Fibroblast of gingiva (primary cell): ENCODE data around the gene HTR2C.
"Not testable (repeated sequence)": the region's sequence is repeated elsewhere in the genome, so short reads cannot be mapped to it uniquely, and the experiment has no call there.

Experiments
- DNase-seq: peaks from one replicate; pipeline ENCODE4 v3.0.0-alpha.2; 2011; ENCODE audit warnings: low read depth

Gene HTR2C

GRCh38 chrX:114583646-114584374 lies at the start of gene HTR2C:
Gene HTR2C (plus strand): TSS chrX:114584086. CDS start chrX:114726937, 142,851 bp downstream.
- DNase-seq = no peak

- no peak for DNase-seq
These were observed 3.5 kb upstream of the HTR2C start for GRCh38 chrX:114580336-114580735.

DNA sequence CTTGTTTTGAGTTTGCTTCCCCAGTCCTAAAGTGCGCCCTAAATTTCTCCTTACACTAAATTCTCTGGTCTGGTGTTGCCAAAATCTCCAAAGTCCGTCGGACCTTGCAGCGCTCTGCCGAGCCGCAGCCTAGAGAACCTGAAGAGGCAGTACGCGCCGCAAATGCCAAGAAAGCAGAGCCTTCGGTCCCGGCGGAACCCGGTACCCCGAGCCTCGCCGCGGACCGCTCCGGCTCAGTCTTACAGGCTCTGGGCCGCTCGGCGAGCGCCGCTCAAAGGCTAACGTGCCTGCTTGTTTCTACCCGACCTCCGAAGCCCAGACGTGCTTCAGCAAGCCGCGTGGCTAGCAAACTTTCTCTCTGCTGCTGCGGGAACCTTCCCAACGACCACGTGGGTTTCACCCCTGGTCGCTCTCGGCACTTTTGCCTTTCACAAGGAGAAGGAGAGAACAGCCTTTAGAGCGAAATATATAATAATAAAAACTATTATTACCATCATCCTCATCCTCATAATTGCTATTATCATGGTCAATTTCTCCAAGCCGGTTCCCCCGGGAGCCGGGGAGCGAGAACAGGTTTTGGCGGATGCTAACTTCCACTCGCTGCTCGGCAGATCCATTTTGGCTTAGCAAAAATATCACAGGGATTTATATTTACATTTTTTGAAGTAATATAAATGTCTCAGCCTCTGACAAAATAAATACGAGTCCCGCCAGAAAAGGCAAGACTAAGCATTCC lies 2.2 kb upstream of the HTR2C start:
- no peak for DNase-seq

- no peak for DNase-seq
These were observed 1.6 kb upstream of the HTR2C start for GRCh38 chrX:114582264-114582632.

- no peak for DNase-seq
These were observed 1.0 kb upstream of the HTR2C start for GRCh38 chrX:114582698-114583395.

- DNase-seq = no peak
These were observed 573 bp downstream of the HTR2C start for GRCh38 chrX:114584375-114584943.

GRCh38 chrX:114584983-114585842 lies 1.3 kb downstream of the HTR2C start:
- DNase-seq = no peak

DNA sequence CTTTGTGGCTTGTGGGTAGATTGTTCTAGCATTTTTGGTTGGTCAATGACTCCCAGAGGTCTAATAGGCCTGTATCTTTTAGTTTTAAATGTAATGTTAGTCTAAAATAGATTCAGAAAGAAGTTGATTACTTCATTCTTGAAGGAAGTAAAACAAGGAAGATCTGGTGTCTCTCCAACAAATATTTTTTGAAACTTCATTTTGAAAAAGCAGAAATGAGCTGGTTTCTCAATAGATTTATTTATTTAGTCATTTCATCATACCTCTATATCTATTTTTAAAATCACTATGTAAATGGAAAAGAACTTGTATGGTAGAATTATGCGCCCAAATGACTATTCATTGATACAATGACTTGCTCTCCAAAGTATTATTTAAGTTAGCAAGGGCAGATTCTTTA lies 7.2 kb downstream of the HTR2C start:
- no peak for DNase-seq

- DNase-seq = no peak
These were observed 15.4 kb downstream of the HTR2C start for GRCh38 chrX:114599305-114599704.

DNA sequence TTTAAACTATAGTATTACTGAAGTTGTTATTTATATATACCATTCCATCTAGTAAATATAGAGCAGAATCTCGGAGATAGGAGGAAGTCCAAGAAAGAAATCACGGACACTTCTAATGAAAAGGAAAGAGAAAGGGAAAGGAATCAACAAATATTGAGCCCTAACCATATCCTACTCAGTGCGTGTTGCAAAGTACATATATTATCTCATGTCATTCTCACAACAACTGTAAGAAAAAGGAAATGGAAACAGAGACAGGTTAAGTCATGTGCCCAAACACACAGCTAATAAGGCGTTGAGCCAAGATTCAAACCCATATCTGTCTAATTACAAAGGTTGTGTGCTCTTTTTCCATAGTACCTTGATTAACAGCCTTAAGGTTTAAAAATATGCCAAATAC lies 16.0 kb downstream of the HTR2C start:
- no peak for DNase-seq

DNA sequence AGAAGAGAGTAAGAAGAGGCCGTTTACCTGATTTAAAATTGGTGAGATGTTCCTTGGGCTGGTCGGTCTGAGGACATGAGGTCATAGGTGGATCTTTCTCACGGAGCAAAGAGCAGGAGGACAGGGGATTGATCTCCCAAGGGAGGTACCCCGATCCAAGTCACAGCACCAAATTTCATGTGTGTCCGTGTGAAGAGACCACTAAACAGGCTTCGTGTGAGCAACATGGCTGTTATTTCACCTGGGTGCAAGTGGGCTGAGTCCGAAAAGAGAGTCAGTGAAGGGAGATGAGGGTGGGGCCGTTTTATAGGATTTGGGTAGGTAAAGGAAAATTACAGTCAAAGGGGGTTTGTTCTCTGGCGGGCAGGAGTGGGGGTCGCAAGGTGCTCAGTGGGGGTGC lies 22.7 kb downstream of the HTR2C start:
- not testable (repeated sequence) for DNase-seq

DNA sequence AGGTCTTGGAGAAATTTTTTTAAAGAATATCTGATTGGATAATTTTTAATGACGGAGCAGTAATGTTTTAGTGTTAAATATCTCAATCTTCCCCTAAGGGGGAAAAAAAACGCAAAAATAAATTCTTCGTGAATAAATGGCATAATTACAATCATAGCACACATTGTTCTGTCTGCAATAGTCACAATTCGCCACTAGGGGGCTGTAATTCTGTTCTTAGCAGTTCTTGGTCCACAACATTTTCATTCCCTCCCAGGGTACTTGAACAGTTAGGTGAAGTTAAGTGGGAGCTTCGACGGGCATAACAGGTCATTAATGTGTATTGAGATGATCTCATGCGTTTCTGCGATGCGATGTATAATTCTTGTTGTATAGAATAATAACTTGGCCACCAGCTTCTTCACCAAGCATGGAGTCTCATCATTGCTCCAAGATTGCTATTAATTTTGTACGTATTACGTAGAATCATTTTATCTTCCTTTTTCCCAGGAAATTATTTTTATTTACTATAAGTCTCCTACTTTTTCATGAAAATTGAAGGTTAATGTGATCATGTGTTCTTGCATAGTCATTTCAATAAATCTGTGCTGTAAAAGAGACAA lies 27.2 kb downstream of the HTR2C start:
- DNase-seq = peak; percentile 17

DNA sequence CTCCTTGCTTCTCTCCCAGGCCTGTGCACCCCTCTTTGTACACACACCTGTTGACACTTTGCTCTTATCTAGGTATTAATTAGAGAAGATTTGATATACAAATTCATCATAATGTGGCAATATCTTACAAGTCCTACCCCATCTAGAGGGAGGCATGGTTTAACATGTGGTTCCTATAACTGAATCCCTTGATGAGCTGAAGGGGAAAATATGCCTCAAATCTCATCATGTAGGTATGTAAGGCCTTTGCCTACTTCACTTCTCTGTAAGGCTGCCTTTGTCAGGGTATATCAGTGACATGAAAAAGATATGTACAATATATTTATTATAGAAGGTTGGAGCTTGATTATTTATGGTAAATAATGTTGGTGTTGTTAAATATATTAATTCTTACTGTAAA lies 31.9 kb downstream of the HTR2C start:
- peak; percentile 16 for DNase-seq

- no peak for DNase-seq
These were observed 36.0 kb downstream of the HTR2C start for GRCh38 chrX:114619874-114620273.

DNA sequence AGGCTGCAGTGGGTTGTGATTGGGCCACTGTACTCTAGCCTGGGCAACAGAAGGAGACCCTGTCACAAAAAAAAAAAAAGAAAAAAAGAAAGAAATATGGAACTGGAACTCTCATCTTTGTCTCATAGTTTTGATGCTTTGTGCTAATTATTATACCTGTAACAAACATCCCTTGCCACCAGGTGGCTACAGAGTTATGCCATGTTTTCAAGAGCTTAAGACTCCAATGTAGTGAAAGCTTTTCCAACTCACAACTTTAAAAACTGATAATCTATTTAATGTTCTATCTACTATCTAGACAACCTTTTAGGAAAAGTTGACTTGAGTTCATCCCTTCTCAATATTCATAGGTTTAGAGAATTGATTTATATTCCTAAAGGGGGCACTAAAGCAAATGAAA lies 42.4 kb downstream of the HTR2C start:
- peak; percentile 1 for DNase-seq

DNA sequence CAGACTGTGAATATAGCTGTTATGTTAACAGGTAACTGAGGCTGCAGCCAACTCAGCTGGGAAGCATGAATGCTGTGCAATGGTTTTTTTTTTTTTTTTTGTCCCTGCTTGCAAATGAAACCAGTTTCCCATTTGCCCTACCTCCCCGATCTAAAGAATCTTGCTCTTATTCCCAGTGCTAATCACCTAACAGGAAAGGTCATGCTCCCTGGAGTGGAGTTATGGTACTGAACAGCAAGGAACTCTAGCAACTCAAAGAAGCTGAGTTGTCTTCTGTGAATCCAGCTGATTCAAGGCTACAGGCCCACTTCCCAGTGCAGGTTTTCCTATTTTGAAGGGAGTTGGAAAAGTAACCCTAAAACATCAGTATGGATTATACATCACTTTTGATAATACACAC lies 52.1 kb downstream of the HTR2C start:
- DNase-seq = no peak

- peak; percentile 26 for DNase-seq
These were observed 66.5 kb downstream of the HTR2C start for GRCh38 chrX:114650351-114650750.

DNA sequence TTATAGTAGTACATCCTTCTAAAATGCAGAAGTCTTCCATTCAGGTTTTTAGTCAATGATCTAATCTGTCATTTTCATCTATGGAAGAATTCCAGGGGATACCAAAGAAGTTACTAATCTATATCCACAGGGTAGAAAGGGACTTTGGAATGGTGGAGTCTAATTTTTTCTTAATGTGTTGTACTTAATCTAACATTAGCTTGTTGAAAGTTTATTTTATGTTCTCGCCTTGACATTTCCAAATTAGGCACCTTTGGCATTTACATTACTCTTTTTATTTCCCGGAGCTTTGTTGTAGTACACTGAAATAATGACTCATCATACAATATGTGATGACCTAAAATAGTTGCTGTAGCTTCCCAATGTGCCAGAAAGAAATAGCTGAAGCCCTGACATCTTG lies 91.5 kb downstream of the HTR2C start:
- peak; percentile 67 for DNase-seq

DNA sequence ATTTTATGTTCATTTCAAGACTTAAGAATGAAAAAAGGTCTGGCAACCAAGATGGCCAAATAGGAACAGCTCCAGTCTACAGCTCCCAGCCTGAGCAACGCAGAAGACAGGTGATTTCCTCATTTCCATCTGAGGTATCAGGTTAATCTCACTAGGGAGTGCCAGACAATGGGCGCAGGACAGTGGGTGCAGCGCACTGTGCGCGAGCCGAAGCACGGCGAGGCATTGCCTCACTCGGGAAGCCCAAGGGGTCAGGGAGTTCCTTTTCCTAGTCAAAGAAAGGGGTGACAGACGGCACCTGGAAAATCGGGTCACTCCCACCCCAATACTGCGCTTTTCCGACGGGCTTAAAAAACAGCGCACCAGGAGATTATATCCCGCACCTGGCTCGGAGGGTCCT lies 116.6 kb downstream of the HTR2C start:
- not testable (repeated sequence) for DNase-seq

DNA sequence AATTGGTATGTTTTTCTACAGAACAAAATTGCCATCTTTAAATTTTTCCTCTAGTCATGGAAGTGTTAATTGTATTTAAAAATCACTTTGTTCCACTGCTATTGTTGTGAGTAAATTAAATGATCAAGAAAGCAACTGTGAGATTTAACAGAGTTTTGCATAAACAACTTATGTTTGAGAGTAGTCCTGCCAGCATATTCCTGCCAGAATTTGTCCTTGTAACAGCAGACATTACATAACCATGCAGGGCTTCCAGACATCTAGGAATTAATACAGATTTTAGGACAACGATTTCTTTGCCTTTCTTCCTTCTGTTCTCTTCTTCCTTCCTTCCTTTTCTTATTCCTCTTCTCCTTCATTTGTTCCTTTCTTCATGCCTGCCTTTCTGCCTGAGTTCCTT lies 125.5 kb downstream of the HTR2C start:
- DNase-seq = no peak

DNA sequence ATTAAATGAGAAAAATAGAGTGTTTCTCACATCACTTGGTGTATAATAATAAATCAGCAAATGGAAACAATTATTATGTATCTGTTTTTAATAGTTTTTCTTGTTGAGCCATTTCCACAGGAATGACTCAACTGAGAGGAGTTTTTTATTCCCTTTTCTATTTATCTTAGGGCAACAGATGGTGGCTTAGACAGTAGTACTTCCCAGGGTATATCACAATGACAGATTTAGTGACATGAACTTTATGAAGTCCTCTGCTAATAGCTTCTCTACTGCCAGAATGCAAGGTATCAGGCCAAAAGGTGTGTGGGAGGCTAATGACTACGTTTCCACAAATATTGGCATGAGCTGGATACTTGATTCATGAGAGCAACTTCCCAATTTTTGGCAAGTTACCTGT lies 126.7 kb downstream of the HTR2C start:
- DNase-seq = peak; percentile 9
